HepG2 (cell line): ENCODE data around the gene AMIGO1. TPM values are rescaled to one million over a fixed set of nuclear protein-coding genes. Genes with fewer than 3 reads are reported as not detected.

Experiments used
- EZH2 ChIP-seq: conservative IDR thresholded peaks from 2 replicates; pipeline ENCODE4 v1.6.1; 2012; ENCODE audit warnings: mild to moderate bottlenecking, low read depth, low read length, moderate library complexity
- GPN1 ChIP-seq: sonication (generic); formaldehyde crosslinking; IDR thresholded peaks from 2 replicates; pipeline ENCODE4 v1.5.1; 2020; ENCODE audit warnings: missing genetic modification reagents, borderline replicate concordance
- KLF6 ChIP-seq: IDR thresholded peaks from 2 replicates; pipeline ENCODE4 v1.8.0; 2016; ENCODE audit warnings: missing biosample characterization, missing genetic modification reagents
- KMT2A ChIP-seq: sonication (generic); formaldehyde crosslinking; IDR thresholded peaks from 2 replicates; pipeline ENCODE4 v1.4.0; 2020; ENCODE audit warnings: missing genetic modification reagents
- MED1 ChIP-seq: sonication (generic); formaldehyde crosslinking; IDR thresholded peaks from 2 replicates; pipeline ENCODE4 v1.4.0; 2020; ENCODE audit warnings: missing genetic modification reagents
- MXD4 ChIP-seq: IDR thresholded peaks from 2 replicates; pipeline ENCODE4 v1.6.1; 2016; ENCODE audit warnings: mild to moderate bottlenecking, missing biosample characterization, missing genetic modification reagents
- SP4 ChIP-seq: sonication (generic); formaldehyde crosslinking; IDR thresholded peaks from 2 replicates; pipeline ENCODE4 v1.8.1; 2023; ENCODE audit warnings: mild to moderate bottlenecking, missing genetic modification reagents
- TEAD3 ChIP-seq: optimal IDR thresholded peaks from 2 replicates; pipeline ENCODE3; 2016; ENCODE audit warnings: borderline replicate concordance
- TMF1 ChIP-seq: sonication (generic); formaldehyde crosslinking; IDR thresholded peaks from 2 replicates; pipeline ENCODE4 v1.8.1; 2022; ENCODE audit warnings: low read depth, missing genetic modification reagents
- ZNF747 ChIP-seq: sonication (generic); formaldehyde crosslinking; IDR thresholded peaks from 2 replicates; pipeline ENCODE4 v1.8.1; 2023; ENCODE audit warnings: missing genetic modification reagents, mild to moderate bottlenecking, borderline replicate concordance
- ZNF790 ChIP-seq: sonication (generic); formaldehyde crosslinking; IDR thresholded peaks from 2 replicates; pipeline ENCODE4 v1.8.0; 2022; ENCODE audit warnings: missing genetic modification reagents, mild to moderate bottlenecking, borderline replicate concordance
- polyA plus RNA-seq, 8 experiments: library from polyadenylated mRNA; depleted of rRNA in 3 of 8; stranded (reverse) in 7 of 8; unstranded in 1 of 8; fragments of >200 nt; fragmentation: Illumina TruSeq in 4 of 8; extraction: Trizol in 4 of 8; gene quantifications; 2 replicates each; pipeline versions ENCODE4 v1.2.1 to v1.2.3, GENCODE V29; 2011 to 2016; ENCODE audit warnings: low read depth in 4 of 8, missing spikeins in 1 of 8, mixed read lengths in 1 of 8; ENCODE audit not compliant: insufficient read depth in 1 of 8
- total RNA-seq, 5 experiments: library from RNA; depleted of rRNA; stranded (reverse); fragments of >200 nt; fragmentation: Illumina TruSeq; extraction: Trizol; gene quantifications; 2 replicates each; pipeline ENCODE4 v1.2.3, GENCODE V29; 2016; ENCODE audit warnings: low read depth in 1 of 5
- TF ChIP-seq, protein P1 (sequence below): sonication (generic); formaldehyde crosslinking; IDR thresholded peaks from 2 replicates; pipeline ENCODE4 v1.5.1; 2020; ENCODE audit warnings: missing genetic modification reagents, mild to moderate bottlenecking, borderline replicate concordance
- TF ChIP-seq, protein P2 (sequence below): IDR thresholded peaks from 2 replicates; pipeline ENCODE4 v1.6.1; 2012; ENCODE audit warnings: low read depth, low read length, improper control_type of control experiment
- TF ChIP-seq, protein P3 (sequence below): sonication (generic); formaldehyde crosslinking; IDR thresholded peaks from 2 replicates; pipeline ENCODE4 v1.4.0; 2020; ENCODE audit warnings: missing genetic modification reagents
- TF ChIP-seq, protein P4 (sequence below), 2 experiments: sonication (generic) in 1 of 2; formaldehyde crosslinking in 1 of 2; IDR thresholded peaks; 2 replicates each; pipeline versions ENCODE4 v1.4.0 to v1.6.1; 2018 to 2020; ENCODE audit warnings: missing genetic modification reagents in 2 of 2, borderline replicate concordance in 1 of 2, low read depth in 1 of 2, mild to moderate bottlenecking in 1 of 2, missing biosample characterization in 1 of 2

AMIGO1 gene
- total and polyA plus RNA-seq, 2 of the 13 experiments (the other 11 are each of a cell fraction or from before 2014, with no cell fraction given) = 0.40 to 1.3 TPM

DNA sequence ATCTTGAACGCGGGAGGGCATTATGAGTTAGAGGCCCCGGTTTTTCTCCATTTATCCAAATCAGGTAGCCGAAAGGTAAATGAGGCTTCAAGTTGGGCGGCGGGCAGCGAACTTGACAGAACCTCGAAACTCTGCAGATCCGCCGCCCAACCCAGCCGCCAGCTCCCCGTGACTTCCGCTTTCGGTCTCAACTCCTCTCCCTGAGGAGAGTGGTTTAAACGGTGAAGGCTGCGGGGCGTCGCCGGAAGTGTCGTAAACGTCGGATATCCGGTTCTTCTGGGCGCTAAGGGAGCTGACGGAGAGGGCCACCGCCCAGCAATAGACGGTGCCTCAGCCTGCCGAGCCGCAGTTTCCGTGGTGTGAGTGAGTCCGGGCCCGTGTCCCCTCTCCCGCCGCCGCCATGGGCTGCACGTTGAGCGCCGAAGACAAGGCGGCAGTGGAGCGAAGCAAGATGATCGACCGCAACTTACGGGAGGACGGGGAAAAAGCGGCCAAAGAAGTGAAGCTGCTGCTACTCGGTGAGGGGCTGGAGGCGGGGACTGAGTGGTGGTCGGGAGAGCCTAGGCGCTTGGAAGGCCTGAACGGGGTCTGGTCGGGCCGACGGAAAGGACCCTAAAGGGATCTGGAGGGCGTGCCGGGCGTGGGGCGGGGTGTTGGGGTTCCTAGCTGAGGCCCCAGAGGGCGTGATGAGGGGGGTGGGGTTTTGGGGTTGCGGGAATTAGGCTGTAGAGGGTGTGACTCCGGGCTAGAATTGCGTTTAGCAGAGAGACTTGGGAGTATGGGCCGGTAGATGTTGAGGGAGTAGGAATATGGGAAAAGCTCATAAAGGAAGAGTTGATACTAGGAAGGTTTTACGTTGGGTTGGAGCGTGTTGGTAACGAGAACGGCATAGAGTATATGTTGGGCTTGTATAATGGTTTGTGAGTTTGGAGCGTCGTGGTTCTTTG lies 39.1 kb upstream of the AMIGO1 start, which contains the start of gene GNAI3 (continued):
- TF ChIP-seq, protein P1, sequence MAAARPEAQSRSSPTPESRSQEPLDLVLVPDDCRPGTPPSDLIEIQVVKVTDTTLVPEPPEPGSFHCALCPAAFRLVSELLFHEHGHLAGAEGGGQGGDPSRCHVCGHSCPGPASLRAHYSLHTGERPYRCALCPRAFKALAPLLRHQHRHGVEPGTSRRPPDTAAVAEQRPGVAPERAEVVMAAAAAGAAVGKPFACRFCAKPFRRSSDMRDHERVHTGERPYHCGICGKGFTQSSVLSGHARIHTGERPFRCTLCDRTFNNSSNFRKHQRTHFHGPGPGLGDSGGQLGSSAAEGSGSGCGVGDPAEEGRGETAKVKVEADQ (CRISPR knock-in tag) = no peak
- TF ChIP-seq MED1 (CRISPR knock-in tag) = peak; percentile 51
- TF ChIP-seq KMT2A (CRISPR knock-in tag) = peak; percentile 95
- TF ChIP-seq, protein P2, sequence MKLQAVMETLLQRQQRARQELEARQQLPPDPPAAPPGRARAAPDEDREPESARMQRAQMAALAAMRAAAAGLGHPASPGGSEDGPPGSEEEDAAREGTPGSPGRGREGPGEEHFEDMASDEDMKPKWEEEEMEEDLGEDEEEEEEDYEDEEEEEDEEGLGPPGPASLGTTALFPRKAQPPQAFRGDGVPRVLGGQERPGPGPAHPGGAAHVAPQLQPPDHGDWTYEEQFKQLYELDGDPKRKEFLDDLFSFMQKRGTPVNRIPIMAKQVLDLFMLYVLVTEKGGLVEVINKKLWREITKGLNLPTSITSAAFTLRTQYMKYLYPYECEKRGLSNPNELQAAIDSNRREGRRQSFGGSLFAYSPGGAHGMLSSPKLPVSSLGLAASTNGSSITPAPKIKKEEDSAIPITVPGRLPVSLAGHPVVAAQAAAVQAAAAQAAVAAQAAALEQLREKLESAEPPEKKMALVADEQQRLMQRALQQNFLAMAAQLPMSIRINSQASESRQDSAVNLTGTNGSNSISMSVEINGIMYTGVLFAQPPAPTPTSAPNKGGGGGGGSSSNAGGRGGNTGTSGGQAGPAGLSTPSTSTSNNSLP = no peak
- peak; percentile 40; the same call in 1 of the 2 replicates for TF ChIP-seq KLF6 (CRISPR knock-in tag)
- no peak for TF ChIP-seq EZH2
- TF ChIP-seq, protein P3, sequence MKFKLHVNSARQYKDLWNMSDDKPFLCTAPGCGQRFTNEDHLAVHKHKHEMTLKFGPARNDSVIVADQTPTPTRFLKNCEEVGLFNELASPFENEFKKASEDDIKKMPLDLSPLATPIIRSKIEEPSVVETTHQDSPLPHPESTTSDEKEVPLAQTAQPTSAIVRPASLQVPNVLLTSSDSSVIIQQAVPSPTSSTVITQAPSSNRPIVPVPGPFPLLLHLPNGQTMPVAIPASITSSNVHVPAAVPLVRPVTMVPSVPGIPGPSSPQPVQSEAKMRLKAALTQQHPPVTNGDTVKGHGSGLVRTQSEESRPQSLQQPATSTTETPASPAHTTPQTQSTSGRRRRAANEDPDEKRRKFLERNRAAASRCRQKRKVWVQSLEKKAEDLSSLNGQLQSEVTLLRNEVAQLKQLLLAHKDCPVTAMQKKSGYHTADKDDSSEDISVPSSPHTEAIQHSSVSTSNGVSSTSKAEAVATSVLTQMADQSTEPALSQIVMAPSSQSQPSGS (CRISPR knock-in tag) = no peak; the same call in 1 of the 2 replicates
- peak; percentile 25 for TF ChIP-seq TEAD3 (CRISPR knock-in tag)
- peak; percentile 67 for TF ChIP-seq SP4 (CRISPR knock-in tag)
- TF ChIP-seq, protein P4, sequence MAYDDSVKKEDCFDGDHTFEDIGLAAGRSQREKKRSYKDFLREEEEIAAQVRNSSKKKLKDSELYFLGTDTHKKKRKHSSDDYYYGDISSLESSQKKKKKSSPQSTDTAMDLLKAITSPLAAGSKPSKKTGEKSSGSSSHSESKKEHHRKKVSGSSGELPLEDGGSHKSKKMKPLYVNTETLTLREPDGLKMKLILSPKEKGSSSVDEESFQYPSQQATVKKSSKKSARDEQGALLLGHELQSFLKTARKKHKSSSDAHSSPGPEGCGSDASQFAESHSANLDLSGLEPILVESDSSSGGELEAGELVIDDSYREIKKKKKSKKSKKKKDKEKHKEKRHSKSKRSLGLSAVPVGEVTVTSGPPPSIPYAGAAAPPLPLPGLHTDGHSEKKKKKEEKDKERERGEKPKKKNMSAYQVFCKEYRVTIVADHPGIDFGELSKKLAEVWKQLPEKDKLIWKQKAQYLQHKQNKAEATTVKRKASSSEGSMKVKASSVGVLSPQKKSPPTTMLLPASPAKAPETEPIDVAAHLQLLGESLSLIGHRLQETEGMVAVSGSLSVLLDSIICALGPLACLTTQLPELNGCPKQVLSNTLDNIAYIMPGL (CRISPR knock-in tag; IDR thresholded peaks at IDR 0.05; ENCODE audit: borderline replicate concordance in 1 of 2, low read depth in 1 of 2) = peak; percentile 80 to 90
- no peak for TF ChIP-seq MXD4 (CRISPR knock-in tag)
- no peak for TF ChIP-seq ZNF790 (CRISPR knock-in tag)
- TF ChIP-seq TMF1 (CRISPR knock-in tag) = 0 out of 2 replicates have a peak, but pooled peaks have one; percentile 72
- peak; percentile 92; the same call in 1 of the 2 replicates for TF ChIP-seq ZNF747 (CRISPR knock-in tag)
- TF ChIP-seq GPN1 (CRISPR knock-in tag) = no peak
